Lower lobe of right lung (tissue), 2 donors: Measurements from ENCODE around the gene LCN2. TPM values are rescaled to one million over a fixed set of nuclear protein-coding genes. Genes with fewer than 3 reads are reported as not detected.

Source experiments
- ATAC-seq, 2 donors: fragments of 200-7000 bp; cut with Tn5 transposase; one replicate each; pipeline ENCODE4 v1.9.1; 2020 to 2022; ENCODE audit warnings: mild to moderate bottlenecking in 2 of 2, moderate library complexity in 2 of 2
- DNase-seq: peaks from one replicate; pipeline ENCODE4 v3.0.0-alpha.2; 2020
- H3K27ac ChIP-seq: fragments of 200-600 bp; one replicate; pipeline ENCODE4 v1.8.0; 2022
- H3K27me3 ChIP-seq: fragments of 200-600 bp; one replicate; pipeline ENCODE4 v1.8.0; 2022; ENCODE audit warnings: low read depth
- H3K36me3 ChIP-seq: fragments of 200-600 bp; one replicate; pipeline ENCODE4 v1.8.0; 2022; ENCODE audit warnings: mild to moderate bottlenecking
- H3K4me1 ChIP-seq: fragments of 200-600 bp; one replicate; pipeline ENCODE4 v1.8.0; 2022
- H3K4me3 ChIP-seq: fragments of 200-600 bp; one replicate; pipeline ENCODE4 v1.8.0; 2022; ENCODE audit warnings: mild to moderate bottlenecking
- H3K9me3 ChIP-seq: fragments of 200-600 bp; one replicate; pipeline ENCODE4 v1.8.0; 2022
- CTCF ChIP-seq: fragments of 200-600 bp; IDR thresholded peaks from one replicate; pipeline ENCODE4 v1.8.0; 2022; ENCODE audit warnings: antibody characterized with exemption, mild to moderate bottlenecking
- intact Hi-C: fragments of 100-400 bp; cut with DNase I; formaldehyde crosslinking; loops from one replicate; pipeline ENCODE4 v1.11.0; 2022
- total RNA-seq: library from RNA; stranded (reverse); fragmentation: NEBNext Ultra II Directional; extraction: Animal tissue kit (Norgen Biotek cat#: 25700); gene quantifications from one replicate; pipeline ENCODE4 v1.2.1, GENCODE V29; 2021
- donor health status: DM: no; HTN: yes; CAD: no; lungs with severe emphysema.

LCN2 gene
- total RNA-seq, 1 donor from 2014 or later: 83.4 TPM

GRCh38 chr9:128148509-128149000 is 698 bp upstream of the LCN2 start:
- H3K27me3 ChIP-seq: no peaks in the 10 kb centered on the region
- DNase-seq: no peak
- TF ChIP-seq CTCF: no peak
- intact Hi-C loops: no loop called here
- no peak overlapping the region for H3K4me3 ChIP-seq
- H3K36me3 ChIP-seq: no peaks in the 10 kb centered on the region
- no peak for ATAC-seq
- H3K27ac ChIP-seq: peak overlapping the region; percentile 67
- H3K4me1 ChIP-seq: peaks cover 25% of the 10 kb centered on the region
- no peaks in the 10 kb centered on the region for H3K9me3 ChIP-seq

- H3K27ac ChIP-seq: peak overlapping the region; percentile 67
Measured at GRCh38 chr9:128149951-128150593, 819 bp downstream of the LCN2 start.

GRCh38 chr9:128150594-128151308 is 1.5 kb downstream of the LCN2 start:
- H3K36me3 ChIP-seq: no peaks in the 10 kb centered on the region
- H3K4me1 ChIP-seq: peaks cover 25% of the 10 kb centered on the region
- DNase-seq: peak; percentile 55
- no peak overlapping the region for H3K4me3 ChIP-seq
- H3K9me3 ChIP-seq: no peaks in the 10 kb centered on the region
- no peak overlapping the region for H3K27ac ChIP-seq
- no peaks in the 10 kb centered on the region for H3K27me3 ChIP-seq
- no peak for TF ChIP-seq CTCF
- peak; percentile 4 to 14 for ATAC-seq
- intact Hi-C loops: no loop called here

More at GRCh38 chr9:128149951-128150593, 819 bp downstream of the LCN2 start:
- no peaks in the 10 kb centered on the region for H3K9me3 ChIP-seq
- peaks cover 25% of the 10 kb centered on the region for H3K4me1 ChIP-seq
- H3K27me3 ChIP-seq: no peaks in the 10 kb centered on the region
- H3K4me3 ChIP-seq: no peak overlapping the region
- DNase-seq: peak; percentile 40
- H3K36me3 ChIP-seq: no peaks in the 10 kb centered on the region
- intact Hi-C loops: no loop called here
- TF ChIP-seq CTCF: no peak
- ATAC-seq: no peak

GRCh38 chr9:128151309-128152132 is 2.3 kb downstream of the LCN2 start:
- H3K9me3 ChIP-seq: no peaks in the 10 kb centered on the region
- no peaks in the 10 kb centered on the region for H3K27me3 ChIP-seq
- intact Hi-C loops: no loop called here
- H3K4me1 ChIP-seq: peaks cover 25% of the 10 kb centered on the region
- no peaks in the 10 kb centered on the region for H3K36me3 ChIP-seq
- TF ChIP-seq CTCF: no peak
- no peak for ATAC-seq
- H3K4me3 ChIP-seq: no peak overlapping the region
- peak; percentile 41 for DNase-seq
- H3K27ac ChIP-seq: no peak overlapping the region
